GM19099 (cell line): ENCODE measurements around the gene PARM1.

Source experiments
- POLR2A ChIP-seq: IDR thresholded peaks from 3 replicates; pipeline ENCODE4 v1.6.1; 2011; ENCODE audit warnings: low read depth; ENCODE audit not compliant: insufficient read length; ENCODE audit errors: extremely low read depth

Gene PARM1, protein sequence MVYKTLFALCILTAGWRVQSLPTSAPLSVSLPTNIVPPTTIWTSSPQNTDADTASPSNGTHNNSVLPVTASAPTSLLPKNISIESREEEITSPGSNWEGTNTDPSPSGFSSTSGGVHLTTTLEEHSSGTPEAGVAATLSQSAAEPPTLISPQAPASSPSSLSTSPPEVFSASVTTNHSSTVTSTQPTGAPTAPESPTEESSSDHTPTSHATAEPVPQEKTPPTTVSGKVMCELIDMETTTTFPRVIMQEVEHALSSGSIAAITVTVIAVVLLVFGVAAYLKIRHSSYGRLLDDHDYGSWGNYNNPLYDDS

DNA sequence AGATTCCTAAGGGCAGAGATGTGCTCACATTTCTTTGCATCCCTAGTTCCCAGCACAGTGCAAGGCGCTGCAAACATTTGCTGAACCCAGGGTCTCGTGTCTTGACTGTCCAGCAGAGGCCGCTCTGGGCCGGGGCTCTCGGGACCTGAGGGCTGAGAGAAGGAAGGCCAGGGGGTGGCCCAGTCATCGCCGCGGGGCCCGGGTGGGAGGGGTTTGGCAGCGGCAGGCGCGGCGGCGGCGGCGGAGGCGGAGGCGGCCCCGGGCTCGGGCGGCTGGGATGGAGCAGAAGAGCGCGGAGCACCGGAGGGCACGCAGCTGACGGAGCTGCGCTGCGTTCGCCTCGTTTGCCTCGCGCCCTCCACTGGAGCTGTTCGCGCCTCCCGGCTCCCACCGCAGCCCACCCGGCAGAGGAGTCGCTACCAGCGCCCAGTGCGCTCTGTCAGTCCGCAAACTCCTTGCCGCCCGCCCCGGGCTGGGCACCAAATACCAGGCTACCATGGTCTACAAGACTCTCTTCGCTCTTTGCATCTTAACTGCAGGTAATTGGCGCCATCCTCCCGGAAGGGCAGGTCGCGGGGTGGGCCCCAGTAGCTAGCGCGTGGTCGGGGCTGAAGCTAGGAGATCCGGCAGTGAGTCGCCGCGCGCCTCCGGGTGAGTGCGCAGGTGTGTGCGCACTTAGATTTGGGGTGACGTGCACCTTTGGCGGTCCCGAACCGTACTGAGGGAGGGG, at the start of gene PARM1:
PARM1 (plus strand) TSS at position 285 of the 730 bp plus-strand sequence; CDS start at position 497, 212 bp downstream.
- peak; percentile 86 for TF ChIP-seq POLR2A

- no peak for TF ChIP-seq POLR2A
These were observed 48.6 kb upstream of the PARM1 start for GRCh38 chr4:74884266-74884665.

DNA sequence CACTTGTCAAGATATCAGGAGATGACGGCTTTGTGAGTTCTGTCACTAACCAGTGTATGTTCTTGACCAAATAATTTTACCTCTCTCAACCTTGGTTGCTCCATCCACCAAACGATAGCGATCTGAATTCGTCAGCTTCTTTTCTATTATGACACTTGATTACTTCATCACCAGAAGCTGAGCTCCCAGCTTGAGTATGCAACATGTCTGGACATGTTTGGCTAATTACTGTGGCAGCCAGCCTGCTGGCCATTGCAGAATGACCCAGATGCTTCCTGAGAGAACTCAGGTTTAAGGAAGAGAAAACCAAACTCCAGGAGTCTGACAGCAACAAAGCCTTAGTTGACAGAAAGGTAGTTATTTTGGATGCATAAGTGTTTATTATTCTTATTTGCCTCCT, 46.4 kb upstream of the PARM1 start:
- TF ChIP-seq POLR2A: no peak

- TF ChIP-seq POLR2A: no peak
These were observed 42.6 kb upstream of the PARM1 start for GRCh38 chr4:74890341-74890740.

GRCh38 chr4:74891037-74891436, 41.9 kb upstream of the PARM1 start:
- no peak for TF ChIP-seq POLR2A

GRCh38 chr4:74893171-74893570, 39.7 kb upstream of the PARM1 start:
- no peak for TF ChIP-seq POLR2A

DNA sequence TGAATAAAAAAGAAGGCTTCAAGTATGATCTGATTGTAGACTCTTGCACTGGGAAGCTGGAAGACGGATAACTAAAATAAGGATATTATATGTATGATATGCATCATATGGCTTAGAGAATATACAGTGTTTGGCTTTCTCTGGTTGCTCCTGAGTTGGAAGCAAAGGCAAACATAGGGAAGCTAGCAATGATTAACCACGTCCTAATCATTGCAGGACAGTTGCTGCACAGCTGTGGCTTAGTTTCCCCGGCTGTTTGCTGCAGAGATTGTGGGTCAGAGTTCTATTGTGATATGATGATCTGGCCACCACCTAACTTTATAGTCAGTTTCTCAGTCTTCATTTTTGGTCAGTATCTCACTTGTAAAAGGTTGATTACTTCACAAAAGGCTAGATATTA, 36.3 kb upstream of the PARM1 start:
- no peak for TF ChIP-seq POLR2A

- TF ChIP-seq POLR2A: no peak
These were observed 35.5 kb upstream of the PARM1 start for GRCh38 chr4:74897386-74897785.

- no peak for TF ChIP-seq POLR2A
These were observed 32.1 kb upstream of the PARM1 start for GRCh38 chr4:74900862-74901261.

GRCh38 chr4:74904509-74905065, 28.3 kb upstream of the PARM1 start:
- TF ChIP-seq POLR2A: no peak

DNA sequence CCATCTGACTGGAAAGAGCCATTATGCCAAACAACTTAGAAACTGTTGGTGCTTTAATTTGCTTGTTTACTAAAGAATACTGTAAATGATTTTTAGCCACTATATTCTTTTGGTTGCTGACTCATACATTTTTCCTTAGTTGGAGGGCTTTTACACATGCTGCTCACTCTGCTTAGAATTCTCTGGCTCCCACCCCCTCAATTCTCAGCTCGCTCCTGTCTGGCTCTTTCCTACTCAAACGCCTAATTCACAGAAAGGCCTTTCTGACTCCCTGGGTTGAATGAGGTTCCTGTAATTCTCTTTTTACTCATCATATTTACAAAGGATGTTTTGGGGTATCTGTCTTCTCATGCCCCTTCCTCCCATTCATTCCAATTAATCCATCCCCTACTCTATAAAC, 26.1 kb upstream of the PARM1 start:
- TF ChIP-seq POLR2A: no peak

GRCh38 chr4:74919783-74920182, 13.1 kb upstream of the PARM1 start:
- TF ChIP-seq POLR2A: no peak

DNA sequence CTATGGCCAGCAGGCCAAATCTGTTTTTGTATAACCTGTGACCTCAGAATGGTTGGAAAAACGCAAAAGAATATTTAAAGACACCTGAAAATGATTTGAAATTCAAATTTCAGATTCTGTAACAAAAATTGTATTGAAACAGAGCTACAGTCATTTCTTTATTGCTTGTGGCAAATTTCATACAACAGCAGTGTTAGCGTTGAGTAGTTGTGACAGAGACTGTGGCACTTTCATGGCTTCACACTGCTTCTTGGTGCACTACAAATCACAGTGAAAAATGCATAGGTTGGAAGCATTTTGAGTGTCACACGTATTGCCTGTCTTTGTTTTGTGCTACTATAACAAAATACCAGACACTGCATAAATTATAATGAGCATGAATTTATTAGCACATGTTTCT, 12.2 kb upstream of the PARM1 start:
- TF ChIP-seq POLR2A: no peak

- TF ChIP-seq POLR2A: no peak
These were observed 11.4 kb upstream of the PARM1 start for GRCh38 chr4:74921490-74921889.

GRCh38 chr4:74926007-74926406, 6.9 kb upstream of the PARM1 start:
- TF ChIP-seq POLR2A: no peak

DNA sequence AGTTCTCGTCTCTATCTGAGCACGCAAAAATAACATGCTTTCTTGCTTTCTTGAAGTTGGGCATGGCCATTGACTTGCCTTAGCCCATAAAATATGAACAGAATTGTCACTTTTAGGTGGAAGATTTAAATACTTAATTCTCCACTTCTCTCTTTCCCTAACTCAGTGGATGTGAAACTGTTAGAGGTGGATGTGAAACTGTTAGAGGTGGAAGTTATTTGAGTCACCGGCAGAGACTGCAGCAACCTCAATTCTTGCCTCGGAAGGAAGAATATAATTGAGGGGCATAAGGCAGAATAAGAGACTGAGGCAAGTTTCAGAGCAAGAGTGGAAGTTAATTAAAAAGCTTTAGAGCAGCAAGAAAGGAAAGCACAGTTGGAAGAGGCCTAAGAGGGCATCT, 2.8 kb upstream of the PARM1 start:
- TF ChIP-seq POLR2A: no peak
